WTC11 (cell line): ENCODE measurements around the gene SARS1. TPM values are rescaled to one million over a fixed set of nuclear protein-coding genes. Genes with fewer than 3 reads are reported as not detected.

Source experiments
- ATF1 ChIP-seq: sonication (generic); formaldehyde crosslinking; IDR thresholded peaks from 2 replicates; pipeline ENCODE4 v1.8.1; 2023; ENCODE audit warnings: mild to moderate bottlenecking, moderate library complexity, missing genetic modification reagents
- CBFB ChIP-seq: sonication (generic); formaldehyde crosslinking; IDR thresholded peaks from 2 replicates; pipeline ENCODE4 v1.8.1; 2022; ENCODE audit warnings: mild to moderate bottlenecking, low read depth, missing genetic modification reagents
- CREM ChIP-seq: sonication (generic); formaldehyde crosslinking; IDR thresholded peaks from 2 replicates; pipeline ENCODE4 v1.8.1; 2022; ENCODE audit warnings: mild to moderate bottlenecking, missing genetic modification reagents, moderate library complexity
- CTCF ChIP-seq: fragments of 200-600 bp; IDR thresholded peaks from 2 replicates; pipeline ENCODE4 v1.8.0; 2022; ENCODE audit warnings: antibody characterized with exemption
- E2F1 ChIP-seq: sonication (generic); formaldehyde crosslinking; IDR thresholded peaks from 2 replicates; pipeline ENCODE4 v1.8.0; 2022; ENCODE audit warnings: mild to moderate bottlenecking, missing genetic modification reagents
- E2F5 ChIP-seq: sonication (generic); formaldehyde crosslinking; IDR thresholded peaks from 2 replicates; pipeline ENCODE4 v1.8.1; 2022; ENCODE audit warnings: mild to moderate bottlenecking, moderate library complexity, missing genetic modification reagents
- FOXK1 ChIP-seq: sonication (generic); formaldehyde crosslinking; IDR thresholded peaks from 2 replicates; pipeline ENCODE4 v1.8.0; 2022; ENCODE audit warnings: mild to moderate bottlenecking, moderate library complexity, missing genetic modification reagents
- HMGXB4 ChIP-seq: sonication (generic); formaldehyde crosslinking; IDR thresholded peaks from 2 replicates; pipeline ENCODE4 v1.8.1; 2023; ENCODE audit warnings: mild to moderate bottlenecking, moderate library complexity, missing genetic modification reagents
- IRF1 ChIP-seq: sonication (generic); formaldehyde crosslinking; IDR thresholded peaks from 2 replicates; pipeline ENCODE4 v1.8.0; 2023; ENCODE audit warnings: missing genetic modification reagents
- KAT7 ChIP-seq: sonication (generic); formaldehyde crosslinking; IDR thresholded peaks from 2 replicates; pipeline ENCODE4 v1.8.1; 2023; ENCODE audit warnings: missing genetic modification reagents, mild to moderate bottlenecking, borderline replicate concordance
- SMAD3 ChIP-seq: sonication (generic); formaldehyde crosslinking; IDR thresholded peaks from 2 replicates; pipeline ENCODE4 v1.8.0; 2022; ENCODE audit warnings: missing genetic modification reagents, mild to moderate bottlenecking, borderline replicate concordance
- SP1 ChIP-seq: sonication (generic); formaldehyde crosslinking; conservative IDR thresholded peaks from 2 replicates; pipeline ENCODE4 v1.8.1; 2022; ENCODE audit warnings: missing genetic modification reagents
- TCF7 ChIP-seq: sonication (generic); formaldehyde crosslinking; IDR thresholded peaks from 2 replicates; pipeline ENCODE4 v1.8.0; 2022; ENCODE audit warnings: mild to moderate bottlenecking, low read depth, missing genetic modification reagents, moderate library complexity
- TEAD1 ChIP-seq: sonication (generic); formaldehyde crosslinking; IDR thresholded peaks from 2 replicates; pipeline ENCODE4 v1.8.0; 2022; ENCODE audit warnings: mild to moderate bottlenecking, missing genetic modification reagents
- TEAD4 ChIP-seq: sonication (generic); formaldehyde crosslinking; IDR thresholded peaks from 2 replicates; pipeline ENCODE4 v1.8.0; 2022; ENCODE audit warnings: mild to moderate bottlenecking, missing genetic modification reagents
- ZBTB43 ChIP-seq: sonication (generic); formaldehyde crosslinking; IDR thresholded peaks from 2 replicates; pipeline ENCODE4 v1.8.1; 2023; ENCODE audit warnings: mild to moderate bottlenecking, missing genetic modification reagents
- ZNF138 ChIP-seq: sonication (generic); formaldehyde crosslinking; conservative IDR thresholded peaks from 2 replicates; pipeline ENCODE4 v1.8.1; 2022; ENCODE audit warnings: mild to moderate bottlenecking, moderate library complexity, missing genetic modification reagents
- ZNF232 ChIP-seq: sonication (generic); formaldehyde crosslinking; IDR thresholded peaks from 2 replicates; pipeline ENCODE4 v1.8.0; 2022; ENCODE audit warnings: mild to moderate bottlenecking, missing genetic modification reagents
- ZNF281 ChIP-seq: sonication (generic); formaldehyde crosslinking; IDR thresholded peaks from 2 replicates; pipeline ENCODE4 v1.8.0; 2023; ENCODE audit warnings: mild to moderate bottlenecking, missing genetic modification reagents
- ZNF532 ChIP-seq: fragments of 250-450 bp; sonication (Bioruptor Pico); IDR thresholded peaks from 2 replicates; pipeline ENCODE4 v1.9.0; 2021; ENCODE audit warnings: mild to moderate bottlenecking, borderline replicate concordance
- total RNA-seq: library from RNA; stranded (reverse); gene quantifications from 3 replicates; pipeline ENCODE4 v1.2.3, GENCODE V29; 2021

The SARS1 gene
- total RNA-seq, 1 experiment from 2014 or later = 149 TPM

GRCh38 chr1:109263597-109264378, 50.1 kb downstream of the SARS1 start (continued):
- peak; percentile 86 for TF ChIP-seq ZNF281 (CRISPR knock-in tag)
- peak; percentile 55; the same call in 1 of the 2 replicates for TF ChIP-seq CREM (CRISPR knock-in tag)
- peak; percentile 32; the same call in 1 of the 2 replicates for TF ChIP-seq KAT7 (CRISPR knock-in tag)
- TF ChIP-seq E2F5 (CRISPR knock-in tag) = peak; percentile 65; the same call in 1 of the 2 replicates
- peak; percentile 93 for TF ChIP-seq ZBTB43 (CRISPR knock-in tag)
- peak; percentile 97 for TF ChIP-seq CTCF
- peak; percentile 95 for TF ChIP-seq SMAD3 (CRISPR knock-in tag)
- peak; percentile 72 for TF ChIP-seq FOXK1 (CRISPR knock-in tag)
- peak; percentile 69; the same call in 1 of the 2 replicates for TF ChIP-seq ZNF532 (CRISPR knock-in tag)
- peak; percentile 90 for TF ChIP-seq E2F1 (CRISPR knock-in tag)
- TF ChIP-seq TEAD1 (CRISPR knock-in tag) = peak; percentile 88
- TF ChIP-seq IRF1 = 0 out of 2 replicates have a peak, but pooled peaks have one; percentile 58
- TF ChIP-seq SP1 (CRISPR knock-in tag) = peak; percentile 76
- TF ChIP-seq HMGXB4 (CRISPR knock-in tag) = peak; percentile 99
- TF ChIP-seq ZNF138 (CRISPR knock-in tag) = no peak
- TF ChIP-seq CBFB (CRISPR knock-in tag) = no peak
- TF ChIP-seq TEAD4 = 0 out of 2 replicates have a peak, but pooled peaks have one; percentile 49
- no peak for TF ChIP-seq ATF1 (CRISPR knock-in tag)
- peak; percentile 41; the same call in 1 of the 2 replicates for TF ChIP-seq TCF7
- peak; percentile 95 for TF ChIP-seq ZNF232
